B cell (primary cell): ENCODE data around the gene SPECC1.

Experiments
- EZH2 ChIP-seq: IDR thresholded peaks from 2 replicates; pipeline ENCODE4 v1.6.1; 2012; ENCODE audit warnings: borderline replicate concordance, low read depth, mild to moderate bottlenecking, moderate library complexity, low read length; ENCODE audit not compliant: insufficient read depth, poor library complexity, severe bottlenecking
- TF ChIP-seq, protein P1 (sequence below): fragments of 200-600 bp; IDR thresholded peaks from one replicate; pipeline ENCODE4 v1.8.0; 2022; ENCODE audit warnings: antibody characterized with exemption, mild to moderate bottlenecking

DNA sequence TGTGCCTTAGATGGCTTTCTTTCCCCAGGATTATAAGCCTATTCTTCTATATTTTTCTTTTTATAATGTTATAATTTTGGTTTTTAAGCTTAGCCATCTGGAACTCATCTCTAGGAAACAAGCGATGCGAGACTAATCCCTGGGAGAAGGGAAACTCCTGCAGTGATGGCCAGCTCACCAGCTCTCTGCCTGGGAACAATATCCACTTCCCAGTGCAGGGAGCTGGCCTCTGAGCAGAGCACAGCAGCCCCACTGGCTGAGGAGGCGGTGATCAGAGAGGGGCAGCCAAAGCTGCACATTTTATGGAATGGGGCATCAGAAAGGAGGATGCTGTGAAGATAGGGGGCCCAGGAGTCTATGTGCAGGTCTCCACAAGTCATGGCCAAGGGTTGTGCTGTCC lies 274.9 kb downstream of the SPECC1 start:
- TF ChIP-seq, protein P1, sequence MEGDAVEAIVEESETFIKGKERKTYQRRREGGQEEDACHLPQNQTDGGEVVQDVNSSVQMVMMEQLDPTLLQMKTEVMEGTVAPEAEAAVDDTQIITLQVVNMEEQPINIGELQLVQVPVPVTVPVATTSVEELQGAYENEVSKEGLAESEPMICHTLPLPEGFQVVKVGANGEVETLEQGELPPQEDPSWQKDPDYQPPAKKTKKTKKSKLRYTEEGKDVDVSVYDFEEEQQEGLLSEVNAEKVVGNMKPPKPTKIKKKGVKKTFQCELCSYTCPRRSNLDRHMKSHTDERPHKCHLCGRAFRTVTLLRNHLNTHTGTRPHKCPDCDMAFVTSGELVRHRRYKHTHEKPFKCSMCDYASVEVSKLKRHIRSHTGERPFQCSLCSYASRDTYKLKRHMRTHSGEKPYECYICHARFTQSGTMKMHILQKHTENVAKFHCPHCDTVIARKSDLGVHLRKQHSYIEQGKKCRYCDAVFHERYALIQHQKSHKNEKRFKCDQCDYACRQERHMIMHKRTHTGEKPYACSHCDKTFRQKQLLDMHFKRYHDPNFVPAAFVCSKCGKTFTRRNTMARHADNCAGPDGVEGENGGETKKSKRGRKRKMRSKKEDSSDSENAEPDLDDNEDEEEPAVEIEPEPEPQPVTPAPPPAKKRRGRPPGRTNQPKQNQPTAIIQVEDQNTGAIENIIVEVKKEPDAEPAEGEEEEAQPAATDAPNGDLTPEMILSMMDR = no peak
- TF ChIP-seq EZH2 = no peak
